ENCODE measurements around the gene AOAH.

The AOAH gene

DNA sequence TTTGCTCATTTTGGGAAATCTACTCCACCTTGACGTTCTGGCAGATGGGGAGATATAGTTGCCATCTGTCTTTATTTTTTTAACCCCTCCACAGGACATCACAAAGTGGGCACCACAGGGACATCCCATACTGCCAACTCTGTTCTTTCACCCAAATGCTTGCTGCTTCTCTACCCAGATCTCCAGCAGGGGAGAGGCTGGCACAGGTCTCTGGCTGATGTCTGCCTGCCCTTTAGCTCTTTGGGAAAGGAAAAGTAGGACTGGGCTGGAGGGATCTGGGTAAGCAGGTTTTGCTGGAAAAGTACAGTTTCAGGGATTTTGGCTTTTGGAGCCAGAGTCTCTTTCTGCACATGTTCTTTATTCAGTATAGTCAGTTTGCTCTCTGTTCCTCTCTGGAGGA lies 178.0 kb downstream of the AOAH start:
- DNase-seq (ENCODE audit: low spot score): peak; percentile 23

DNA sequence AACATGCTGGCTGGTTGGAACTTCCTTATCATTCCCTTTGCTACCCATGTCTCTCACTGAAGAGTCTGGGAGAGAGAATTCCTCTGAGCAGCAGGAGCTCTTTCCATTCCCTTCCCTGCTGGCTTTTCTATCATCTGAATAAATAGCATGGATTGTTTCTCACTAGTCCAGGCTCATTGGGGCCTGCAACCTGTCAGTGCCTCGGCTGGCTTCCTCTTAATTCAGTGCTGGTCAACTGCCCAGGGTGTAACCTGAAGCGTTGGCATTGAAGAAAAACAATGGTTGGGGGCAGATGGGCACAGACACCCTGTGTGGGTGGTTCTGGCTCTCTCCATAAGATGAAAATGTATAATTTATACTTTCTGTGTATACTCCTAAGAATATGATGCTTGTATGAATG lies 179.0 kb downstream of the AOAH start:
- DNase-seq (ENCODE audit: low spot score): no peak

DNA sequence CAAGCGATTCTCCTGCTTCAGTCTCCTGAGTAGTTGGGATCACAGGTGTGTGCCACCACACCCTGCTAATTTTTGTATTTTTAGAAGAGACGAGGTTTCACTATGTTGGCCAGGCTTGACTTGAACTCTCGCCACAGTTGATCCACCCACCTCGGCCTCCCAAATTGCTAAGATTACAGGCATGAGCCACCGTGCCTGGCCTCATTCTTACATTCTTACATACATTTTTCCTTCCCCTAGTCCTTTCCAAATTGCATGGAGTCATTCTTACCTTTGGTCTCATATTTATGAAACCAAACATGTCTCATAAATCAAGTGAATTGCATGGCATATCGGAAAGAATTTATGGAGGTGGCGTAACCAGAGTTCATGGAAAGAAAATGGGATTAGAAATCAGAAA lies 186.2 kb downstream of the AOAH start:
- DNase-seq (ENCODE audit: low spot score): no peak

DNA sequence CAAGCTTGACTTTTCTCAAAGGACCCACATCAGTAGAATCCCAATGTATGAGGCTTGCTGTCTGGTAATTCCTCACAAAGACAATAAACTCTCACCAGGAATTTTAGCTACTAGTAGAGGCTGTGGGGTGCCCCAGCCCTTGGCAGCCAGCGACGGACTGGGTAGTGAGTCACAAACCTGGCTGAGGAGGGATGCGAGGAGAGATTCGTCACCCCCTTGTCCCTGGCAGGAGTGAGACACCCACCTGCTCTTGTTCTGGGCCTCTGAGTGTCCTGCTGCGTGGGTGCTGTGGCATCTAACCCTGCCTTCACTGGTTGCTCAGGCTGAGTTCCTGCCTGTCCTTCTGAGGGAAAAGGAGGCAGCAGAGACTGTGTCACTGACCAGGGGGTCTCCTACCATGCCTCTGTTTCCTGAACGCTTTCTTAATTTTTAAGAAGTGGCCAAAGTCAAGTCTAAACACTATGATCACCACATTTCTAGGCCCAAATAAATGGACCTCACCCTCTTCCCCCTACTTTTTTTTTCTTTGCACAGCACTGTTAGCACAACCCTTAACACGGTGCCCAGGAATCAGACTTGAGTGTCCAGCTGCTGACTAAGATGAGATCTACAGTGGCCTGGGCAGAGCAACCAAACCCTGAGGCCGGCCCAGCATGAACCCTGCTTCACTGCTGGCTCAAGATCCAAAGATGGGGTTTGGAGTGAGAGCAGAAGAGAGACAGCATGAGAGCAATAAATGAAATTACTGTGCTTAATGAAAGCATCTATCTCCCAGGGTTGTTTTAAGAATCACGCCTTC lies 188.2 kb downstream of the AOAH start:
- DNase-seq (ENCODE audit: low spot score): no peak

DNA sequence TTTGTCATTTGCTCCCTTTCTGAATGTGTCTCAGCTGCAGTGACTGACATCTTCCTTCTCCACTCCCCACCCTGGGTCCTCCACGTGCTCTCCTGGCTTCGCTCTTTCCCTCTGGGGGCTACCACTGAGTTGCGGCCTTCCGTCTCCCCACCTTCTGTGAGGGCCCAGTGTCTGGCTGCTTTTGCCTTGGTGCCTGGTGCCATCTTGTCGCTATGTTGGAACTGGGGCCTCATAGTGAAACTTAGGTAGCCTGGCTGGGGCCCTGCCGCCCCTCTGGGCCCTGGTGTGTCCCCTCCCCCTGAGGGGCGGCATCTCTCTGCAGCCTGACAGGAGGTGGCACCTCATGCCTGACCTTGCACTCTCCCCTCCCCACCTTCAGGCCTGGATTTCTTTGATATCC lies 190.6 kb downstream of the AOAH start:
- DNase-seq (ENCODE audit: low spot score): no peak

DNA sequence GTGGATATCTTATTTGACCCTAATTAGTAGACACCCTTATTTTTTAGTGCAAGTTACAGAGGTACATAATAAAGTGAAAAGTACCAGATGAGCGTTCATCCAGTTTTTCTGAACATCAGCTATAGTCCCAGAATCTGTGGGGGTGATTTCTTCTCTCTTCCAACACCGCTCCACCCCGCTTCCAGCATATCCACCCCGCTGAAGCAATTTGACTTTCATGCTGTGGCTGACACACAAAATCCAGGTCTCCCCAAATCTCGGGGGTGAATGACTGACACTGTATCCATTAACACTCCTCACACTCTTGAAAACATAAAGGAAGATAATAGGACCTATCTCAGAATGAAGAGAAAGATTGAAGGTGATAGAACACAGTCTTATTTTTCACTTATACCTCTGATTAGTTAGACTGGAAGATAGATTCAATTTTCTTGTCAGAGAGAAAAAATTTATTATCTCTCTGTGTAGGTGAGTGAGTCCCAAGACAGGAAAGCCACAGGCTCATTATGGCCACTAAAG lies 191.3 kb downstream of the AOAH start:
- no peak for DNase-seq (ENCODE audit: low spot score)

DNA sequence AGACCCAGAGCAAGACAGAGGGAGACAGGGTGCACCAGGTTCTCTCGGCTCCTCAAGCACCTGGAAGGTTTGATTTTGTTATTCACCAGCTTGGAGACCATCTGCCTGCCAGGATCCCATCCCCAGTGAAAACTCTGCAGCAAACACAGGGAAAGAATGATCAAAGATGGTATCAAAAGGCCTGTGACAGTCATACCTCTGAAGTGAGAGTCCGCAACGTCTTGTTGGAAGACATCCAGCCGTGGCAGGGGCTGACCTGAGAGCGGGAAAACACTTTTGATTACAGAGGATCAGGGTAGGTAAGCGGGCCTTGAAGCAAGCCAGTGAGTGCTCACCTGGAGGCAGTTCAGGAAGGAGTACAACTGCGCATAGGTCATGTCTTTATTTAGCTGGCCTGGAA lies 192.3 kb downstream of the AOAH start:
- no peak for DNase-seq (ENCODE audit: low spot score)

DNA sequence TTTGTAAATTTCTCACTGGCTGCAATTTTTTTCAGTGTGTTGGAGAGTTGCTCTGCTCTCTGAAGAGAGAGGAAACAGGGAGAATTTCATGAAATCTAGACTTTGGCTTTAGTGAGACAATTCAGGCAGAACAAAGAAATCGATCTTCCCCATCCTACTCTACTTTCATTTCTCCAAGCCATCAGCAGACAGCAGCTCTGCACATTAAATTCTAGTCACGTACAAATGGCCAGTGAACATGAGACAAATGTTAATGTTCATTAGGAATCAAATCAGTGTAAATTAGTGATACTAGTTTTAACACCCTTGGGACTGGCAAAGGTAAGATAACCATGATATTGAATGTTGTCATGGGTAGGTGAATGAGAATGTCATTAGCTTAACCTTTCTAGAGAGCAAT lies 193.8 kb downstream of the AOAH start:
- DNase-seq (ENCODE audit: low spot score): peak; percentile 60

DNA sequence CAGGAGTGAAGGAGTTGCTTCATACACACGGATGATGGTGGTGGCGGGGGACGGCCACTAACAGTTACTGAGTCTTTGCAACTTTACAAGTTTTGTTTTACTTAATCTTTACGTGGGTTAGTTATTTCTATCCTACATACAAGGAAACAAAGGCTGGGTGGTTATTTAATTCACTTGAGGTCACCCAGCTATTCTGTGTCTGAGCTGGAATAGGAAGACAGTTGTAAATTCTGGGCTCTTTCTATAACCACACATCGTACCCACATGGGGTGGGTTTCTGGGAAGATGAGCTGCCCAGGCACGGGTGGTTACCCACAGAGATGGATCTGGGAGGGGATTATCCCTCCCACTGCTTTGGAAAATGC lies 196.8 kb downstream of the AOAH start:
- DNase-seq (ENCODE audit: low spot score): no peak

DNA sequence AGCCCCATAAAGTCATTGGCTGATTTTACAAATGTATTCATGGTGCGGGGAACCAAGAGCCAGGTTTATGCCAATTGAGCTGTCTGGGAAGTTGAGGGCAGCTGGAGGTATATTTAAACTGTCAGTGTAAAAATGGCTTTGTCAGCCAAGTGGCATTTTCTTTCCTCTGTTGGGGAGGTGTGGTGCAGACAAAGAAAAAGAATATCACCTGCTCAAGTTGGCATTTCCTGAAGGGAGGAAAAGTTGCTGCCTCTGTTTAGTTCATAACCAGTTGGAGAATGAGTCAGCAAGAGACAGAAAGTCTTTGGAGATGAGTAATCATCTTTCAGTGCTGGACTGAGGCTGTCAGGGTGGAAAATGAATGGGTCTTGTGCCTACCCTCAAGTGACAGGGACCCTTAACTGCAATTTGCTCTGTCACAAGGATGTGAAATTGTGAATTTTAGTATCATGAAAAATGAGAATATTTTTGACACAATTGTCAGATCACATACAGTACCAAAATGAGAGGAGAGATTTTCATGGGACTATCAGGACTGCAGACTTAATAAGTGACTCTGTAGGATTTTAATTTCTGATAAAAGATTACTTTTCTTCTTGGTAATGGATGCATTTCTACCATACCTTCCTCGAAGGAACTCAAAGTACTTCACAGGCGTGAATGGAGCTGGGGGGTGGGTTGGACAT lies 197.3 kb downstream of the AOAH start:
- no peak for DNase-seq (ENCODE audit: low spot score)

DNA sequence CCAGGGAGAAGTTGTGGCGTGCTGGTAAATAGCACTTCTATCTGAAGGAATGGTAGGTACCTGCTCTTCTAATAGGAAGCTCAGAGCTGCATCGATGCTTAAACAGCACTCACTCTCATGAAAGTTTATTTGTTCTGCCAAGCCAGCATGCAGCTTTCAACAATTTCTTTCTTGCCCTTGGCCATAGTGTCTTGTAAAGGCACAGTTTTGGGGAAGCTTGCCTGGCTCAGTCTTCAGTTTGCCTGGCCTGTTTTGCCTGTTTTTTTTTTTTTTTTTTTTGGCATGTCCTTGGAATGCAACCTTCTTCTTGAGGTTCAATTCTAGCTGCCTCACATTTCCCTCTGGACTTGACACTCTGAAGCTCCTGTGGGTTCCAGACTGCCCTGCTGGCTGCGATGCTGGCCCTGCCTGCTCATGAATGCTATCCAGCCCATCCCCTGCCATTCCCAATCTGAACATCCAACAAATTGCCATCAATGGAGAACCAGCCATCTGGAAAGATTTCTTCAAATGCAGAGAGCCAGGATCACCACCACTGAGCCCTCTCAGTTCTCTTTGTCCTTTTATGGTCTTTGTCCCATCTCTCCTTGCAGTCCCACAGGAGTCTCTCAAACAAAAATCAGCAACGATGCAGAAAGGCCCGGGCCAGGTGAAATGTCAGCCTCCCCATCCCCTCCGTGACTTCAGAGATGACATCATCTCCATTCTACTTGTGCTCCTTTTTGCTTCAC lies 200.8 kb downstream of the AOAH start:
- DNase-seq (ENCODE audit: low spot score): no peak

DNA sequence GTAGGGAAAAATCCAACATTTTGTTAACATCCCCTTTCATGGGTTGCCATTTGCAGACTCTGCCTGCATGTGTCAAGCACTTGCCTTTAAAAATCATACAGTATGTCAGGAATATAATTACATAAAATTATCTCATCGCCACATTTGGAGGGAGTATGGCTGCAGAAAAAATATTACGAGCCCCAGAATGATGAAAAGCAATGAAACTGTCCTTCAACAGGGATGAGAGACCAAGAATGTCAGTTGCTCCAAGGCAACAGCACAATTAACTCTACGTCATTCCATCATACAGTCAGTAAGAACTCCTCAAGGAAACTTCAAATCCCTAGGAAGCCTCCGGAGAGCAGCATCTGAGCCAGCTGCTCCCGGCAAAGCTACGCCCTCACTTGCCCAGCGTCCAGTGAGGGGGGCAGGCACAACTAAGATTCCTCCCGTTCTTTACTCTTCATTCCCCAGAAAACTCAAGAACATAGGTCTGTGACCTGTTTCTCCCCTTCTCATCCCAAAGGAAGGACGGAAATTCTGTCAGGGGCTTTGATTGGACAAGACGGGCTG lies 201.8 kb downstream of the AOAH start:
- no peak for DNase-seq (ENCODE audit: low spot score)

DNA sequence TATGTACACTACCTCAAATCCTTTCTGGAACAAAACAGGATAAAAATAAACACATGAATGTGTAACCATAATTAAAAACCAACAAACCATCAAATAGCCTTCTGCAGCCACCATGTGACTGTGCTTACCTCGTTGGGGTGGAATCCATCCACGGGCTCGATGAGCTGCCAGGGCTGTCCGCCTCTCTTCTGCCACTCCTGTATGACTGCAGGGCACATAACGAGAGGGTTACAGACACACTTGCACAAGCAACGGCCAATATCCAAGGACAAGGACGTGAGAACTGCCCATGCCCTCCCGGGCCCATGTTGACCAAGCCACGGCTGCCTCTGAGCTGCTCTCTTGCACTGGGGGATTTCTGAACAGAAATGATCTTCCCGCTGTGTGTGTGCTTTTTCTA lies 202.4 kb downstream of the AOAH start:
- DNase-seq (ENCODE audit: low spot score): no peak

DNA sequence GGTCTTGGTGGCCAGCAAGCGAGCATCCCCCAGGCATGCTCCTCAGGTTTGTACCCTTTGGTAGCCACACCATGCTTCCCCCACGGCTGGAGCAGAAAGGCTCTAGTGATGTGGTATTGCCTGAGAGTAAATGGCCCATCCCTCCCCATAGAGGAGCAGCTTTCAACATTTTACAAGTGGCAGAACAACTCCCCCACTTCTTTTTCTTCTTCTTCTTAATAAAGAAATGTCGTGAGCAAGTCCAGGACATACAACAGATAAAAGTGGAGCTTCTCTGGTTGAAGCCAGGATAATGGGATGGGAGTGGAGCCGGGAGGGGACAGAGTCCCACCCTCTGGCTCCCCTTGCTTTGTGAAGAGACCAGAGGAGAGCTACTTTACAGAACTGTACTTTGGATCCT lies 203.2 kb downstream of the AOAH start:
- DNase-seq (ENCODE audit: low spot score): no peak

DNA sequence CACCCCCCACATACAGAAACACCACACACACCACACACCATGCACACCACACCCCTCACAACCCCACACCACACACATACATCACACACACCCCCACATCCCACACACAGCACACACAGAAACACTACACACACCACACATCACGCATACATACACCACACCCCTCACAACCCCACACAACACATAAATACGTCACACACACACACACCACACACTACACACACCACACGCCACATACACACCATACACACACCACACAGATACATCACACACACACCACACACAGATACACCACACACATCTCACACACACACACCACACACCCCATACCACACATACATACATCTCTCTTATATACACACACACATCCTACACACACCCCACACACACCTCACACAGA lies 208.4 kb downstream of the AOAH start:
- DNase-seq (ENCODE audit: low spot score): no peak

DNA sequence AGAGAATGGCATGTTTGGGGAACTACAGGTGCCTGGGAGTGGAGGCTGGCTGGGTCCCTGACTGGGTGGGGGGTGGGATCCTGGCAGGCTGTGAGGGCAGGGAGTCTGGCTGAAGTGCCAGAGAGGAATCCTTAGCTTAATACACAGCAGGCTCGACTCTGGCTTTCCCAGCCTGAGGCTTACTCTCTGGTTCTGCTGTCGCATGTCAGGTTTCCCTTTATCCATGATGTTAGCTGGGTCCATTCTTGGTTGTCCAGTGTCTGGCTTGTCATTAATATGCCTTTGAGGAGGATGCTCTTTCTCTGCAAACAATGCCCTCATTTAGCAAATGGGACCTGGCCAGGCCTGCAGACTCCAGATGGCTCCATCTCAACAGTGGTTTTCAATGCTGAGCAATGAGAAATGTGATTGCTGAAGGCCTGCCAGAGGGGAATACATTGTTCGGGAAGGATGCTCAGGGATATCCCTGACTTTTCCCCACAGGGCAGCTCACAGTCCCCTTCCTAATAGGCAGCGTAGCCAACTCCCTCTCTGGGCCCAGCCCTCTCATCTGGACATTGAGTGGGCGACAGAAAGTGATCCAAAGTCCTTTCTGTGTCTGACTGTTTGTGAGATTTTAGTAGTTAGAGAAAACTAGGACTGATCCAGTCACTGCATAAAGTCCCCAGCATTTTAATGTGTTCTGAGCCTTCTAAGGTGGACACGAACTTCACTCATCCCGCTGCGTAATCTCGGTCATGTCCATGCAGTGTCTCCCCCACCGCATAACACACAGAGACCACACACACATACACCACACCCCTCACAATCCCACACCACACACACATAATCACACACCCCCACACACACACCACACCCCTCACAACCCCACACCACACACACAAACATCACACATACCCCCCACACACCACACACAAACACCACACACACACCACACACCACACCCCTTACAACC lies 209.7 kb downstream of the AOAH start:
- DNase-seq (ENCODE audit: low spot score): peak; percentile 97

DNA sequence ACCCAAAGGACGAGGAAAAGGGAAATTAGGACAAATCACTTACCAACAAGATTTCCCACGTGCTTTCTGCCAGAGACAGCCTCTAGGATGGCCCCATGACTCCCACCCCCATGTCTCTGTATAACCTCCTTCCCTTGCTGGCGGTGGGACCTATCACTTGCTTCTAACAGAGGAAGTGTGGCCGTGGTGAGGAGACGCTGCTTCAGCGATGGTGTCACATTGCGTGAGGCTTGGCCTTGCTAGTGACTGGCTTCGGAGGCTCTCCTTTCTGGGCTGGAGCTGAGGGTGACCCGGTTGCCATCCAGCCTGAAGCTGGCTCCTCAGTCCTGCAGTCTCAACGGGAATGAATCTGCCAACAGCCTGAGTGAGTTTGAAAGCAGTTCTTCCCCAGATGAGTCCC lies 210.9 kb downstream of the AOAH start:
- DNase-seq (ENCODE audit: low spot score): no peak

DNA sequence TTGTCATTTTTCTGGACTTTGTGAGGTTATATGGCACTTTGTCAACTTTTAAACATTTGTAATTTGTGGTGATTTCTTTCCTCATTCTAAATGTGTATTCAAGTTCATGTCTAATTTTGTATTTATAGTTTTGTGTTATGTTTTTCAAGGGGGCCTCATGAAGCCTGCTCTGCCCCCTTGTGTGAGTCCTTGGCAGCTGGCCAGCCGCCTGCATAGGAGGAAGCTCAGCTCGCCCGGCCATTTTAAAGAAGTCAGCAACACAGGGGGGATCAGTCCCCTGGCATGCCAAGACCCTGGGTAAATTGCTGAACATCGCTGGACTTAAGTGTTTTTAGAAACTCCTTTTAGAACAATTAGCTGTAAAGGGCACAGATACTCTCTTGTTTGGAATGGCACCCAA lies 211.7 kb downstream of the AOAH start:
- no peak for DNase-seq (ENCODE audit: low spot score)

DNA sequence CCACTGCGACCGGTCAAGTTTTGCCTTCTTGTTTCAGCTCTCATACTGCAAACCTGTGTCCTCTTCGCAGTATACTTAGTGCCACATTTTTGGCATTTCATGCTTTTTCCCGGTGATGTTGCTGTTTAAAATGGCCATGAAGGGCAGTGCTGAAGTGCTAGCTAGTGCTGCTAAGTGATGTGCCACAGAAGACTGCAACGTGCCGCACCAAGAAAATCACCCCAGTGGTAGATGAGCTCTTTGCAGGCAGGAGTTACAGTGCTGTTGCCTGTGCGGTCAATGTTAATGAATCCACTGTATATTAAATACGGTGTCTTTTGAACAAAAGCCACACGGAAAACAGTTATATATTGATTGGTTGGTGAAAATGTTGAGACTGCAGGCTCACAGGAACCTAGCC lies 214.3 kb downstream of the AOAH start:
- no peak for DNase-seq (ENCODE audit: low spot score)

DNA sequence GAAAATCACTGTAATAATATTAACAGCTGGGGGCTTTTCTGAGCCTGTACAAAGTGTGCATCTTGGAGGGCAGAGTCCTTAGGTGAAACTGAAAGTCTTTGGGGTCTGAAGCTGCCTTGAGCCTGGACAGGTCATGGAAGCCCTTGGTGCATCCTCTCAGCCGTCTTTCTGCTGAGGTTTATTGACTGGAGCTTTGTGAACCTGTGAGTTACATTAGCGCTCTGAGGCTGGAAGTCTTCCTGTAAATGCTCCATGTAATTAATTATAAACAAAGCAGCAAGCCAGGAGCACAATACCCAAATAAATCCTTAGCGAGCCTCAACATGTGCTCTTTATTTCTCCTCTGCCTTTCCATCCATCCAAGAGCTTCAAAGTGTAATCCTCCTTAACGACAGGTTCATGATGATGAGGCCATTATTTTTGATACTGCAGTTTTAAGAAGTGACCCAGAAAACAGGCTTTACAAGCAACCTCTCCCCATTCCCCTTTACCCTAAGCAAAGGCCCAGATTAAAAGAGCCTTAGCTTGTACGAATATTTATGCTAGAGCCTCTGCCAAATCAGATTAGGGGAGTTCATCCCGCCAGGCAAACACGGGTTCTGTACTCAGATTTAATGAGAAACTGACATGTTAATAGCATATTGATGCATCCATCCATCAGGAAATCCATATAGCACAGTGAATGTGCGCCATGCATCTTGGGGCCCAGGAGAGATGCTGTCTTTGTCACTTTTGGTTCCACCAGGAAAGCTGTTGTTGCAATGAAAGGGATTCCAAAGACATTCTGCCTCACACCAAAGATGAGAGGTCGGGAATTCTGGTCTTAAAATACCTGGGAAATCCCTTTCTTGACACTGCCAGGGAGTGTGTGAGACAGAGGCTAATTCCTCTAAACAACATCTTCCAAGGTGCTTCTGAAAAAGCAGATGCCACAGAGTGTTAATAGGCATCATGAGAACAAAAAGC lies 216.5 kb downstream of the AOAH start:
- DNase-seq (ENCODE audit: low spot score): no peak
